Fibroblast of mammary gland (primary cell): ENCODE measurements around the gene ATP6V1C2.

Experiments used
- DNase-seq: peaks from one replicate; pipeline ENCODE4 v3.0.0-alpha.2; 2010; ENCODE audit warnings: low read depth
- H3K4me3 ChIP-seq: 2 replicates; pipeline ENCODE4 v1.5.1; 2011; ENCODE audit warnings: low read depth, mild to moderate bottlenecking, low read length, moderate library complexity; ENCODE audit not compliant: control insufficient read depth
- TF ChIP-seq, protein P1 (sequence below): conservative IDR thresholded peaks from 2 replicates; pipeline ENCODE4 v1.5.1; 2011; ENCODE audit warnings: low read depth, low read length, inconsistent platforms; ENCODE audit not compliant: control insufficient read depth, insufficient read depth

Gene ATP6V1C2

DNA sequence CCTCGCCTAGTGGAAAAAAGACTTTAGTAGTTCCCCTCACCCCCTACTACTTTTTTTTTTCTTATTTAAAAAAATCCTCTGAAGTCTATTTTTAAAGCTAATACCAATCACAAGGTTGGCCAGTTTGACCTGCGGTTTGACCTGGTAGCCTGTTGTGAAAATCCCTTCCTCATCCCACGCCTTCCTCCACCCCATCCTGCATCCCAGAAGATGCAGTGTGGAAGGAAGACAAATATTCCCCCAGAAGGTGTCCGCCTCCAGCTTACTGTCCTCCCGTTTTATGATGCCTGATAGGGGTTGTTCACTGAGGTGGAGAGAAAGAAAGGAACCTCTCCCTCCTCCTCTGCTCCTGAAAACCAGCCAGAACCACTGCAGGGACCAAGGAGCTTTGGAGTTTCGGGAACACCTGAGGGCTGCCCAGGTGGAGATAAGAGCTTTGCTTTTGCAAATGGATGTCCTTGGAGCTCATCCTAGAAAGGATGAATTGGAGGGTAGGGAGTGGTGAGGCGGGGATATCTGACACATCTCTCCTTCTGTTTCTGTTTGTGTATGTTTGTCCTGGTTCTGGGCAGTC lies 909 bp downstream of the ATP6V1C2 start:
- H3K4me3 ChIP-seq: no peak overlapping the region
- no peak for DNase-seq
- TF ChIP-seq, protein P1, sequence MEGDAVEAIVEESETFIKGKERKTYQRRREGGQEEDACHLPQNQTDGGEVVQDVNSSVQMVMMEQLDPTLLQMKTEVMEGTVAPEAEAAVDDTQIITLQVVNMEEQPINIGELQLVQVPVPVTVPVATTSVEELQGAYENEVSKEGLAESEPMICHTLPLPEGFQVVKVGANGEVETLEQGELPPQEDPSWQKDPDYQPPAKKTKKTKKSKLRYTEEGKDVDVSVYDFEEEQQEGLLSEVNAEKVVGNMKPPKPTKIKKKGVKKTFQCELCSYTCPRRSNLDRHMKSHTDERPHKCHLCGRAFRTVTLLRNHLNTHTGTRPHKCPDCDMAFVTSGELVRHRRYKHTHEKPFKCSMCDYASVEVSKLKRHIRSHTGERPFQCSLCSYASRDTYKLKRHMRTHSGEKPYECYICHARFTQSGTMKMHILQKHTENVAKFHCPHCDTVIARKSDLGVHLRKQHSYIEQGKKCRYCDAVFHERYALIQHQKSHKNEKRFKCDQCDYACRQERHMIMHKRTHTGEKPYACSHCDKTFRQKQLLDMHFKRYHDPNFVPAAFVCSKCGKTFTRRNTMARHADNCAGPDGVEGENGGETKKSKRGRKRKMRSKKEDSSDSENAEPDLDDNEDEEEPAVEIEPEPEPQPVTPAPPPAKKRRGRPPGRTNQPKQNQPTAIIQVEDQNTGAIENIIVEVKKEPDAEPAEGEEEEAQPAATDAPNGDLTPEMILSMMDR: no peak

DNA sequence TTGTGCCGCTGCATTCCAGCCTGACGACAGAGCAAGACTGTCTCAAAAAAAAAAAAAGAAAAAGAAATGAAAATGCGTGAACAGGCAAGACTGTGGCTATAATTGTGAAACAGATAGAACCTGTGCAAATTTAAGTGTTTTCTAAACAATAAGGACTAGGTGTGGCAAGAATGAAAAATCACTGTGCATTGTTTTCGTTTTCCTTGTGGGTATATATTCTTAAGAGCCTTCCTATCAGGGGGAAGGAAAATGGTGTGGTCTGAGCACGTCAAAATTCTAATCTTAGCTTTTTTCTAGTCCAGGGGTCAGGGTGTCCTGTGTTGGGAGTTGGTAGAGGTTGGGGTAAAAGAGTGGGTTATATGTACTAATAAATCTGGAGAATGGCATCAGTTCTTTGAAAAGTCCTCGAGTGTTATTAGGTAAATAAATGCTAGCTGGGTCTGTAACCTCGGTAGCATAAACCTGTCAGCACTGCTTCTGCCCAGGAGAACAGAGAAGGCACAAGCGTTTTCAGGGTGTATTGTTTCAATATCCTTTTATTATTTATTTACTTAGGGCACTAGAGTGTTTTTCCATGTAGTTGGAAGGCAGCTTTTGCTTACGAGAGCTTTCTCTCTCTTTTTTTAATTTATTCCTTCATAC lies 11.6 kb downstream of the ATP6V1C2 start:
- no peak for DNase-seq
- TF ChIP-seq, protein P1: no peak
- no peak overlapping the region for H3K4me3 ChIP-seq

DNA sequence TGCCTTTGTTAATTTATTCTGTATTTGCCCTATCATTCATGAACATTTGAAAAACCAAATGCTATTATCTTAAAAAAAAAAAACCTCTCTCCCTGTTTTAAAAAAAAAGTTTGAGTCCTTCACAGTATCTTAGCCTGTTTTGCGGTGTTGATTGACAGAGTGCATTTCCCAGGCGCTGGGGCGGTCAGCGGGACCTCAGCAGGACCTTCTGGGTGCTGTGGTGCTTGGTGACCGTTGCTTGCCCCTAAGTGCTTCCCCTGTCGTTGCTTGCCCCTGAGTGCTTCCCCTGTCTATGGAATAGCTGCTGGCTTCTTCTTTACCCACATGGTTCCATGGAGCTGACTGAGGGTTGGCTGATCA lies 12.1 kb downstream of the ATP6V1C2 start:
- TF ChIP-seq, protein P1: no peak

DNA sequence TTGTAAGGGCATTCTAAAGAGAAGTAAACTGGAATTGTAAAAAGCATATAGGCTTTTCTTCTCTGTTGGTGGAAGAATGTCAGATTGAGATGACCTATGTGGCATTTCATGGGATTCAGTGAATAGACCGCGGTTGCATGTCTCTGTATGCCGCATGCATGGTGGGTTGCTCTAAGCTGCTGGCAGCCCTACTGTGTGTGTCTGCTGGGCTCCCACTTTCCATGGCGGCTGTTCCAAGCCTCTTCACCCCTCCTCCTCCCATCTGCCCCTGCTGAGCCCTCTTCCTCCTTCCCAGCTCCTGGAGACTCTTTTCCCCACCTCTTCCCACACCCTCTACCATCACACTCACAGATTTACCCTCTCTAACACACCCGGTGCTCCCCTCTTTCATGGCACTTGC lies 12.6 kb downstream of the ATP6V1C2 start:
- DNase-seq: no peak
- TF ChIP-seq, protein P1: no peak
- H3K4me3 ChIP-seq: no peak overlapping the region

More for the DNA sequence above, 12.1 kb downstream of the ATP6V1C2 start:
- DNase-seq: no peak
- H3K4me3 ChIP-seq: no peak overlapping the region

DNA sequence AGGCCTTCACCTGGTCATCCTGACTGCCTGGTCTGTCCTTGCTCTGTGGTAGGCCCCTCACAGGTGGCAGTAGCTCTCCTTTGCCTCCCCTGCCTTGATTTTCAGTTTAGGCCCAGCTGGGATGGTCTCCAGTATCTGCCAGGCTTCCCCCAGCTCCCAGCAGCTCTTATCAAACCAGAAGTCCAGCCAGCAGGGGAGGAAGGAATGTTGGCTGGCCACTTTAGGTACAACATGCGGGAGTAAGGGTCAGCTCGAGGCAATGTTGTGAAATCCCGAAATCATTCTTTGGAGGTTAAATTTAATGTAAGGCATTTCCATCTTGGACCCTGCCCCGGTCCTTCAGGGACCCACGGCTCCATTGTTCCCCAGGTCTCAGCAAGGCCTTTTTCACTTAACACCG lies 16.8 kb downstream of the ATP6V1C2 start:
- TF ChIP-seq, protein P1: no peak
- no peak overlapping the region for H3K4me3 ChIP-seq
- no peak for DNase-seq

DNA sequence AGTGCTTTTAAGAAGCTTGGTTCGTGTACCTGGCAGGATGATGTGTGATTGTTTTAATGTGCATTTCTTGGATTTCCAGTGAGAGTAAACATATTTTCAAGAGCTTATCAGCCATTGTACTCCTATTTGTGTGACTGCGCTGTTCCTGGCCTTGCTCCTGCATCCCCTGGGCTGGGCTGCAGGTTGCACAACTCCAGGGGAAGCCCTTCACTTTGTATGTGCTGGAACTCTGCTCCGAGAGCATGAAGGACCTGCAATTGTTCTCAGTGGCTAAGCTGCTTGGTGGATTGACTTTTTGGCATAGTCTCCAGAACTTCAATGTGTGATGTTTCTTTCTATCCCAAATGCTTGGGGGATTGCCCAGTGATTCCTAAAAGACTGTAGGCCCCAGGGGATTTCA lies 18.8 kb downstream of the ATP6V1C2 start:
- DNase-seq: no peak
- no peak overlapping the region for H3K4me3 ChIP-seq
- TF ChIP-seq, protein P1: no peak

DNA sequence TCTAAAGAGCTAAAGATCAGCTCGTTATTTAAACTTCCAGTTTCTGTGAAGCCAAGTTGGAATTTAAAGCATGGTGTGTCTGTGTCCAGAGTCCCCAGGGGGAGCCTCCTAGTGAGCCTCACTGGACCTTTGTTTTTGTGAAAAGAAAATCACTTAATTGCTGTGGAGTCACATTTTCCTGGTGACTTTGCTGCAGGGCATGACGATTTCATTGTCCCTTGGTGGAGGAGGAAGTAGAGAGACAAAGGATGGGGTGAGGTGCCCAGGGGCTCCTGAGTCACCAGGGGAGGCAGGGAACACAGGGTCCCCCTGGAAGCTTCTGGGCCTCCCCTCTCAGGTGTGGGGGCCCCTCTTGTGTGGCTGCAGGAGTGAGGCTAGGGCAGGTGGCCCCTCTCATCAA lies 19.7 kb downstream of the ATP6V1C2 start:
- TF ChIP-seq, protein P1: no peak
- no peak for DNase-seq
- no peak overlapping the region for H3K4me3 ChIP-seq
